Aorta (tissue), 5 donors: ENCODE measurements around the gene TIAL1. TPM values are rescaled to one million over a fixed set of nuclear protein-coding genes. Genes with fewer than 3 reads are reported as not detected.

Source experiments
- ATAC-seq: fragments of 200-7000 bp; cut with Tn5 transposase; one replicate; pipeline ENCODE4 v1.9.1; 2022; ENCODE audit warnings: moderate library complexity; ENCODE audit not compliant: low FRiP score
- DNase-seq, 2 donors: peaks; one replicate each; pipeline ENCODE4 v3.0.0-alpha.2; 2020
- H3K27ac ChIP-seq, 2 donors: one replicate each; pipeline ENCODE4 v1.5.1; 2013; ENCODE audit warnings: low read length in 2 of 2, mild to moderate bottlenecking in 2 of 2, moderate library complexity in 2 of 2, control low read depth in 1 of 2, inconsistent platforms in 1 of 2, low read depth in 1 of 2
- H3K27me3 ChIP-seq, 2 donors: one replicate each; pipeline ENCODE4 v1.6.1; 2013; ENCODE audit warnings: control low read depth in 1 of 2, low read length in 1 of 2, mild to moderate bottlenecking in 1 of 2, moderate library complexity in 1 of 2; ENCODE audit not compliant: insufficient read depth in 2 of 2, control insufficient read depth in 1 of 2
- H3K36me3 ChIP-seq, 2 donors: one replicate each; pipeline ENCODE4 v1.6.1; 2013; ENCODE audit warnings: control low read depth in 1 of 2, low read length in 1 of 2, mild to moderate bottlenecking in 1 of 2; ENCODE audit not compliant: insufficient read depth in 2 of 2, control insufficient read depth in 1 of 2
- H3K4me1 ChIP-seq, 2 donors: one replicate each; pipeline ENCODE4 v1.6.1; 2013; ENCODE audit warnings: low read length in 2 of 2, control low read depth in 1 of 2, mild to moderate bottlenecking in 1 of 2, moderate library complexity in 1 of 2; ENCODE audit not compliant: insufficient read depth in 2 of 2, control insufficient read depth in 1 of 2
- H3K4me3 ChIP-seq, 2 donors: one replicate each; pipeline ENCODE4 v1.5.1; 2013; ENCODE audit warnings: low read length in 2 of 2, control low read depth in 1 of 2, mild to moderate bottlenecking in 1 of 2
- H3K9me3 ChIP-seq: one replicate; pipeline ENCODE4 v1.6.1; 2013; ENCODE audit warnings: mild to moderate bottlenecking, low read length; ENCODE audit not compliant: control insufficient read depth
- WGBS, 2 donors: extraction: QIAGEN DNeasy Blood & Tissue Kit; methylation state at CpG; one replicate each; pipeline ENCODE4 v1.1.7; 2013; 5-methylcytosine and 5-hydroxymethylcytosine counted together
- intact Hi-C, 2 donors: fragments of 100-400 bp; cut with DNase I; formaldehyde crosslinking; loops; one replicate each; pipeline versions ENCODE4 v1.14.2 to v1.15.0; 2022
- polyA plus RNA-seq, 2 donors: library from polyadenylated mRNA; stranded (reverse); fragments of 200-250 nt; gene quantifications; one replicate each; pipeline ENCODE4 v1.2.3, GENCODE V29; 2013
- total RNA-seq, 2 donors: library from RNA; stranded (reverse); fragmentation: NEBNext Ultra II Directional; extraction: Animal tissue kit (Norgen Biotek cat#: 25700); gene quantifications; one replicate each; pipeline ENCODE4 v1.2.1, GENCODE V29; 2021
- donor health status: healthy with polysubstance abuse.
- donor health status: Bipolar disorder and iron deficiency.
- donor health status: DM: no; HTN: no; CAD: no.
- donor health status: DM: no; HTN: no; CAD: no.
- donor health status: DM: yes; HTN: yes; CAD: no.

Gene TIAL1
- total and polyA plus RNA-seq, 4 donors = 29.2 to 123 (median 83.0) TPM

GRCh38 chr10:119602241-119603095, 5.7 kb upstream of the TIAL1 start:
- Histone ChIP-seq H3K4me3 (no peak overlapping the region), H3K9me3 (no peaks in the 10 kb centered on the region), H3K27me3 (no peaks in the 10 kb centered on the region), H3K4me1 (no peaks in the 10 kb centered on the region), H3K27ac (no peak overlapping the region), H3K36me3 (no peaks in the 10 kb centered on the region)
- DNase-seq (no peak), ATAC-seq (no peak)
- WGBS, 2 donors = 63 to 68% methylated on average over 2 of the region's 2 CpGs
- intact Hi-C loops = loop anchor here in 1 of 2 donors (10.0 kb wide), 1 partner anchor 52 kb away; the partner anchor contains the start of gene BAG3

GRCh38 chr10:119598397-119598796, 1.6 kb upstream of the TIAL1 start:
- no peaks in the 10 kb centered on the region for H3K36me3 ChIP-seq
- DNase-seq (no peak), ATAC-seq (no peak)
- peaks cover 0 to 5% of the 10 kb centered on the region in 2 donors for H3K4me1 ChIP-seq
- H3K9me3 ChIP-seq = no peaks in the 10 kb centered on the region
- intact Hi-C loops = loop anchor here in 1 of 2 donors (5.0 kb wide), 1 partner anchor 54 kb away; the partner anchor contains the start of gene BAG3
- no peak overlapping the region for H3K4me3 ChIP-seq
- no peak overlapping the region for H3K27ac ChIP-seq
- WGBS, 2 donors = 97 to 98% methylated on average over 7 of the region's 7 CpGs
- no peaks in the 10 kb centered on the region for H3K27me3 ChIP-seq

- intact Hi-C loops = loop anchor here in 1 of 2 donors (5.0 kb wide), 1 partner anchor 55 kb away; the partner anchor contains the start of gene BAG3
- WGBS, 2 donors = 45 to 46% methylated on average over 21 of the region's 21 CpGs
- no peak for ATAC-seq
These were observed 832 bp upstream of the TIAL1 start for GRCh38 chr10:119597405-119598186.

GRCh38 chr10:119595676-119596515, 868 bp downstream of the TIAL1 start:
- Histone ChIP-seq H3K9me3 (no peaks in the 10 kb centered on the region), H3K4me1 (peaks cover 2 to 8% of the 10 kb centered on the region in 2 donors), H3K4me3 (peak overlapping the region; percentile 72 to 92), H3K27me3 (no peaks in the 10 kb centered on the region), H3K36me3 (no peaks in the 10 kb centered on the region), H3K27ac (peak overlapping the region; percentile 45 to 99)
- WGBS, 2 donors = 0% methylated on average over 43 to 50 of the region's 50 CpGs
- DNase-seq = peak; percentile 63 to 87
- intact Hi-C loops = loop anchor here in 1 of 2 donors (5.0 kb wide), 1 partner anchor 56 kb away; the partner anchor contains the start of gene BAG3
- peak; percentile 72 for ATAC-seq

More at GRCh38 chr10:119597405-119598186, 832 bp upstream of the TIAL1 start:
- Histone ChIP-seq H3K27me3 (no peaks in the 10 kb centered on the region), H3K9me3 (no peaks in the 10 kb centered on the region), H3K27ac (no peak overlapping the region), H3K36me3 (no peaks in the 10 kb centered on the region), H3K4me3 (no peak overlapping the region), H3K4me1 (peaks cover 2 to 5% of the 10 kb centered on the region in 2 donors)
- DNase-seq = no peak

GRCh38 chr10:119595134-119595675, 1.6 kb downstream of the TIAL1 start:
- WGBS, 2 donors = 17 to 24% methylated on average over 5 of the region's 5 CpGs
- Histone ChIP-seq H3K9me3 (no peaks in the 10 kb centered on the region), H3K27me3 (no peaks in the 10 kb centered on the region), H3K4me1 (peaks cover 2 to 8% of the 10 kb centered on the region in 2 donors), H3K36me3 (no peaks in the 10 kb centered on the region), H3K4me3 (peak overlapping the region; percentile 72 to 92), H3K27ac (no peak overlapping the region)
- intact Hi-C loops = loop anchor here in 1 of 2 donors (5.0 kb wide), 1 partner anchor 57 kb away; the partner anchor contains the start of gene BAG3
- no peak for DNase-seq
- no peak for ATAC-seq

GRCh38 chr10:119588071-119588470, 8.7 kb downstream of the TIAL1 start:
- H3K4me3 ChIP-seq = no peak overlapping the region
- H3K9me3 ChIP-seq = no peaks in the 10 kb centered on the region
- 91 to 96% methylated on average over 4 of the region's 4 CpGs for WGBS, 2 donors
- no peaks in the 10 kb centered on the region for H3K36me3 ChIP-seq
- H3K27me3 ChIP-seq = no peaks in the 10 kb centered on the region
- H3K27ac ChIP-seq = no peak overlapping the region
- peaks cover 2 to 3% of the 10 kb centered on the region in 2 donors for H3K4me1 ChIP-seq
- ATAC-seq = no peak
- intact Hi-C loops = no loop called here
- no peak for DNase-seq

GRCh38 chr10:119578355-119578754, 18.4 kb downstream of the TIAL1 start:
- ATAC-seq (no peak), DNase-seq (no peak)
- Histone ChIP-seq H3K9me3 (no peaks in the 10 kb centered on the region), H3K4me1 (peaks cover 0 to 2% of the 10 kb centered on the region in 2 donors), H3K27me3 (no peaks in the 10 kb centered on the region), H3K4me3 (no peak overlapping the region), H3K36me3 (peaks cover 0 to 4% of the 10 kb centered on the region in 2 donors), H3K27ac (no peak overlapping the region)
- intact Hi-C loops = no loop called here
- 96 to 98% methylated on average over 3 of the region's 3 CpGs for WGBS, 2 donors

- Histone ChIP-seq H3K27me3 (no peaks in the 10 kb centered on the region), H3K4me3 (no peak overlapping the region), H3K36me3 (peaks cover 0 to 4% of the 10 kb centered on the region in 2 donors), H3K9me3 (no peaks in the 10 kb centered on the region), H3K27ac (no peak overlapping the region), H3K4me1 (no peaks in the 10 kb centered on the region)
- intact Hi-C loops = no loop called here
- no peak for DNase-seq
- no peak for ATAC-seq
These were observed 20.8 kb downstream of the TIAL1 start for GRCh38 chr10:119575991-119576390.
